ENCODE measurements around the gene ZNF862. TPM values are rescaled to one million over a fixed set of nuclear protein-coding genes. Genes with fewer than 3 reads are reported as not detected.

The ZNF862 gene
- total RNA-seq, 1 donor from 2014 or later = 19.6 TPM

GRCh38 chr7:149802966-149803365, 35.2 kb upstream of the ZNF862 start:
- H3K27me3 Mint-ChIP-seq (ENCODE audit: low read depth) = peaks cover 15% of the 10 kb centered on the region
- no peak overlapping the region for H3K27ac Mint-ChIP-seq (ENCODE audit: unreplicated experiment)
- H3K4me1 Mint-ChIP-seq = peaks cover 8% of the 10 kb centered on the region
- no peaks in the 10 kb centered on the region for H3K9me3 Mint-ChIP-seq
- H3K36me3 Mint-ChIP-seq (ENCODE audit: low read depth) = no peaks in the 10 kb centered on the region
- TF ChIP-seq, protein P1, sequence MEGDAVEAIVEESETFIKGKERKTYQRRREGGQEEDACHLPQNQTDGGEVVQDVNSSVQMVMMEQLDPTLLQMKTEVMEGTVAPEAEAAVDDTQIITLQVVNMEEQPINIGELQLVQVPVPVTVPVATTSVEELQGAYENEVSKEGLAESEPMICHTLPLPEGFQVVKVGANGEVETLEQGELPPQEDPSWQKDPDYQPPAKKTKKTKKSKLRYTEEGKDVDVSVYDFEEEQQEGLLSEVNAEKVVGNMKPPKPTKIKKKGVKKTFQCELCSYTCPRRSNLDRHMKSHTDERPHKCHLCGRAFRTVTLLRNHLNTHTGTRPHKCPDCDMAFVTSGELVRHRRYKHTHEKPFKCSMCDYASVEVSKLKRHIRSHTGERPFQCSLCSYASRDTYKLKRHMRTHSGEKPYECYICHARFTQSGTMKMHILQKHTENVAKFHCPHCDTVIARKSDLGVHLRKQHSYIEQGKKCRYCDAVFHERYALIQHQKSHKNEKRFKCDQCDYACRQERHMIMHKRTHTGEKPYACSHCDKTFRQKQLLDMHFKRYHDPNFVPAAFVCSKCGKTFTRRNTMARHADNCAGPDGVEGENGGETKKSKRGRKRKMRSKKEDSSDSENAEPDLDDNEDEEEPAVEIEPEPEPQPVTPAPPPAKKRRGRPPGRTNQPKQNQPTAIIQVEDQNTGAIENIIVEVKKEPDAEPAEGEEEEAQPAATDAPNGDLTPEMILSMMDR (conservative IDR thresholded peaks at IDR 0.05) = no peak
- DNase-seq (ENCODE audit: low read depth, low spot score) = no peak
- H3K4me3 Mint-ChIP-seq = no peak overlapping the region

DNA sequence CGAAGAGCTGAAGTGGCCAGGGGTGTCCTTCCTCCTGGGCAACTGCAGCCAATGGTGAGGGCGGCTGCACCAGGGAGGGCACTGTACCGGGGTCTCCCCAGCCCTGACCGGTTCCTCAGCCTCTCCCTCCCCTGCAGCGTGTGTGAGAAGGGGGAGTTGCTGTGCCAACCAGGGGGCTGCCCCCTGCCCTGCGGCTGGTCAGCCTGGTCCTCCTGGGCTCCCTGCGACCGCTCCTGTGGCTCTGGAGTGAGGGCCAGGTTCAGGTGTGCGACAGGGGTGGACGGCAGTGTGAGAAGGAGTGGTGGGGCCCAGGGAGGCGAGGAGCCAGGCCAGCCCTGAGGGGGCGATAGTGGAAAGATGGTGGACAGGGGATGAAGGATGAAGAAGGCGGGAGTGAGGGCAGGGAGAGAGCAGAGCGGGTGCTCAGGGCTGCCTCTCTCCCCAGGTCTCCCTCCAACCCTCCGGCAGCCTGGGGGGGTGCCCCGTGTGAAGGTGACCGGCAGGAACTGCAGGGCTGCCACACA, 34.6 kb upstream of the ZNF862 start:
- H3K4me3 Mint-ChIP-seq = no peak overlapping the region
- peaks cover 8% of the 10 kb centered on the region for H3K4me1 Mint-ChIP-seq
- TF ChIP-seq, protein P1 (conservative IDR thresholded peaks at IDR 0.05) = no peak
- no peaks in the 10 kb centered on the region for H3K36me3 Mint-ChIP-seq (ENCODE audit: low read depth)
- H3K27ac Mint-ChIP-seq (ENCODE audit: unreplicated experiment) = no peak overlapping the region
- DNase-seq (ENCODE audit: low read depth, low spot score) = no peak
- no peaks in the 10 kb centered on the region for H3K9me3 Mint-ChIP-seq
- peaks cover 15% of the 10 kb centered on the region for H3K27me3 Mint-ChIP-seq (ENCODE audit: low read depth)

DNA sequence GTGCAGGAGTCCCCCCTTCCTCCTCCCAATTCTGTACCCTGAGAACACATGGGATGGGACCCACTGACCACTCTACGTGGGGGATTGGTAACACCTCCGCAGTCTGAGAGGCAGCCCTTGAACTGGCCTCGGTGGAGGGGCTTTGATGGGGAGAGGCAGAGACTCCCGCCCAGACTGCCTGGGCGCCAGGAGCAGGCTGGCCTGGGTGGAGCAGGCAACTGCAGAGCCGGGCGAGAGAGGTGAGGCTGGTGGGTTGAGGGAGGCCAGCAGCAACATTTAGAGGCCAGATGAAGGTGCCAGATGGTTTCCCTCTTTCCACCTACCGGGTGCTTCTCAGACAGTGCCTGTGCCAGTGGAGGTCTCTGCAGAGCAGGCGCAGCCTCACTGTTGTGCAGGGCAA, 34.1 kb upstream of the ZNF862 start:
- TF ChIP-seq, protein P1 (conservative IDR thresholded peaks at IDR 0.05) = no peak
- peaks cover 15% of the 10 kb centered on the region for H3K27me3 Mint-ChIP-seq (ENCODE audit: low read depth)
- no peaks in the 10 kb centered on the region for H3K36me3 Mint-ChIP-seq (ENCODE audit: low read depth)
- no peaks in the 10 kb centered on the region for H3K9me3 Mint-ChIP-seq
- H3K4me3 Mint-ChIP-seq = no peak overlapping the region
- no peak overlapping the region for H3K27ac Mint-ChIP-seq (ENCODE audit: unreplicated experiment)
- DNase-seq (ENCODE audit: low read depth, low spot score) = no peak
- peaks cover 3% of the 10 kb centered on the region for H3K4me1 Mint-ChIP-seq

DNA sequence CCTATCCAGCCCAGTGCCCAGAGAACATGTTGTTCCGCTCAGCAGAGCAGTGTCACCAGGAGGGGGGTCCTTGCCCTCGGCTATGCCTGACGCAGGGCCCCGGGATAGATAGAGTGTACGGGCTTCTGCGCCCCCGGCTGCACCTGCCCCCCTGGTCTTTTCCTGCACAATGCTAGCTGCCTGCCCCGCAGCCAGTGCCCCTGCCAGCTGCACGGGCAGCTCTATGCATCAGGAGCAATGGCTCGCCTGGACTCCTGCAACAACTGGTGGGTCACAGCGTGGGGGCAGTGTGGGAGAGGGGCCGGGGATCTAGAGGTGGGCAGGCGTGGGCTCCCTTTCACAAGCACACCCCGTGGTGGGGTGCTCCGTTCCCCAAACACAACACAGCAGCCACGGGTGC, 31.4 kb upstream of the ZNF862 start:
- TF ChIP-seq, protein P1 (conservative IDR thresholded peaks at IDR 0.05) = no peak
- H3K27me3 Mint-ChIP-seq (ENCODE audit: low read depth) = peaks cover 18% of the 10 kb centered on the region
- no peak overlapping the region for H3K4me3 Mint-ChIP-seq
- no peak overlapping the region for H3K27ac Mint-ChIP-seq (ENCODE audit: unreplicated experiment)
- no peaks in the 10 kb centered on the region for H3K4me1 Mint-ChIP-seq
- DNase-seq (ENCODE audit: low read depth, low spot score) = no peak
- H3K36me3 Mint-ChIP-seq (ENCODE audit: low read depth) = no peaks in the 10 kb centered on the region
- H3K9me3 Mint-ChIP-seq = no peaks in the 10 kb centered on the region

DNA sequence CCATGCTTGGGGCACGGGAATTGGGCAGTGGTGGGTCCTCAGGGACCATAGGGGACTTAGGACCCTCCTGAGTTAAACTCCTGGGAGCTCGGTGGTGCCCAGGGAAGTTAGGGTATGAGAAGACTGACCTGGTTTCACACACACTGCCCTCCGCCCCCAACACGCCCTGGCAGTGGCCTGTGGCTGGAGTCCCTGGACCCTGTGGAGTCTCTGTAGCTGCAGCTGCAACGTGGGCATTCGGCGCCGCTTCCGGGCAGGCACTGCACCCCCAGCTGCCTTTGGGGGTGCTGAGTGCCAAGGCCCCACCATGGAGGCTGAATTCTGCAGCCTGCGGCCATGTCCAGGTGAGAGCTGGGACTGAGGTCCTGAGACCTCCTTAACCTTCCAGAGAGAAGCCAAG, 29.9 kb upstream of the ZNF862 start:
- Mint-ChIP-seq H3K27me3 (ENCODE audit: low read depth) (peaks cover 18% of the 10 kb centered on the region), H3K4me3 (no peak overlapping the region), H3K4me1 (no peaks in the 10 kb centered on the region), H3K27ac (ENCODE audit: unreplicated experiment) (no peak overlapping the region), H3K36me3 (ENCODE audit: low read depth) (no peaks in the 10 kb centered on the region), H3K9me3 (no peaks in the 10 kb centered on the region)
- TF ChIP-seq, protein P1 (conservative IDR thresholded peaks at IDR 0.05) = no peak
- no peak for DNase-seq (ENCODE audit: low read depth, low spot score)

Data from neural crest cell (in vitro differentiated cells).